CD4-positive, alpha-beta T cell treated with Interleukin-4 for 1 hour (primary cell): ENCODE measurements around the gene TRIM44.
"Not testable (repeated sequence)": the region's sequence is repeated elsewhere in the genome, so short reads cannot be mapped to it uniquely, and the experiment has no call there.

Source experiments
- DNase-seq, 2 donors: peaks; one replicate each; pipeline ENCODE4 v3.0.0-alpha.2; 2020 to 2022

The TRIM44 gene

DNA sequence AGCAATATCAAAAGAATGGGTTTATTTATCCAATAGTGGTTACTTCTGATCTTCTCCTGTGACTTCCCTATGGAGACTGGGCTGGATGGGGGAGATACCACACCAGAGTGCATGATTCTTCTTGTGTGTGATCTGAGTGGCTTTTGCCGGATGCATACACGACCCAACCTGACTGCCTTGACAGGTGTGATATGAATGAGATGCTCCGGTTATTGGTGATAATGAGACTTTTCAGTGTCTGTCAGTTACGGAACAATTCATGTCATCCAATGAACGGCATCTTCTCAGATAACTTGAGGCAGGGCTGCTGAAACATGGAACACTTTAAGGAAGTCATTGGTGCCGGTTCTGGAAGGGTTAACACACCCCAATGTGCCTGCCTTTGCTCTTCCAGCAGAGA lies 26.6 kb upstream of the TRIM44 start:
- no peak for DNase-seq

- no peak for DNase-seq
Observed at GRCh38 chr11:35639591-35640179, 22.9 kb upstream of the TRIM44 start.

- no peak for DNase-seq
Observed at GRCh38 chr11:35641171-35641897, 21.2 kb upstream of the TRIM44 start.

GRCh38 chr11:35641964-35642363 lies 20.6 kb upstream of the TRIM44 start:
- no peak for DNase-seq

GRCh38 chr11:35647421-35648093 lies 15.0 kb upstream of the TRIM44 start:
- DNase-seq = no peak

DNA sequence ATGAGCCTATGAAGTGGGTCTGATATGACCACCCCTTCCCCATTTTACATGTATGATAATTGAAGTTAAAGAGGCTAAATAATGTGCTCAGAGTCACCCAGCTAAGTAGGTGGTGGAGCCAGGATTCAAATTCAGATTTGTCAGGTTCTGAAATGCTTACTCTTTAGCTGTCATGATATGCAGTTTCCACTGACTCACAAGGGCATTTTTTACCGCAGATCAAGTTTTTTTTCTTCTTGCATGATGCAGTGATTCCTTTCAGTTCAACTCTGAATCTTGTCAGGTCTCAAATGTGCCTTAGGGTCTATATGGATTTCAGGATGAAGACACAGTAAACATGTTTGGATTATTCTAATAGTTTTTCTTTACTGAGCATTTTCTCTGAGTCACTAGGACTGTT lies 12.6 kb upstream of the TRIM44 start:
- DNase-seq = no peak

DNA sequence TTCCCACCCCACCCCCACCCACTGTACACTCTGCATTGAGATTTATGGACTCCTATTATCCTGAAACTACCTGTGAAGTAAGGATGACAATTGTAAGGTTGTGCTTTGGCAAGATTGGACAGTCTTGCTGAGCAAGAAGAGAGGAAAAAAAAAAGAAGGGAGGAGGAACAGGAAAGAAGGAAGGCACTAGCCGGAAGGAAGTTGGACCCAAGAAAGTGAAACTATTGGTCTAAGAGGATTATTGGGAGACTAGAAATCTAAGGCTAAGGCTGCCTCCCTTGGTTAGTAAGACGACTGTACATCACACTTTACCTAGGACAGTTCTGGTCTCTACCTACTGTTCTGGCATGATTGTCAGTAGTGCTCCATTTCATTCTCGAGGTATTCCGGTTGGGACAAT lies 12.1 kb upstream of the TRIM44 start:
- DNase-seq = no peak

DNA sequence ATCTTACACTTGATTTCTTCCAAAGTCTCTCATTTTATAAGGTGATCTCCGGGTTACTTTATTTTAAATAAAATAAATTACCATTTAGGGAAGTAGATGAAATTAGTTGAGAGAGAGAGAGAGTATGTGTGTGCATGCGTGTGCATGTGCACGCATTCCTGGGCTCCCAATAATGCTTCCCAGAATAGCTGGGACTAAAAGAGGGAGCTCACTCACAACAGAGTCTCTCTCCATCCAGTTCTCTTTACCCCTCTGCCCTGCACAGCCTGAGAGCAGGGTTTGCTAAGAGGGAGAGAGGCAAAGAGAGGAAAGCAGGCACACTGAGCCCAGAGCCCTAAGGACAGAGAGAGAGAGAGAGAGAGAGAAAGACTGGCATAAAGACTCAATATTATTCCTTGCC lies 11.3 kb upstream of the TRIM44 start:
- no peak for DNase-seq

- DNase-seq = not testable (repeated sequence)
Observed at GRCh38 chr11:35652786-35653185, 9.8 kb upstream of the TRIM44 start.

- DNase-seq = no peak
Observed at GRCh38 chr11:35654711-35655110, 7.9 kb upstream of the TRIM44 start.

- no peak for DNase-seq
Observed at GRCh38 chr11:35655254-35655653, 7.3 kb upstream of the TRIM44 start.

- no peak for DNase-seq
Observed at GRCh38 chr11:35655856-35656255, 6.7 kb upstream of the TRIM44 start.

GRCh38 chr11:35658020-35658948 lies 4.3 kb upstream of the TRIM44 start:
- DNase-seq = no peak

DNA sequence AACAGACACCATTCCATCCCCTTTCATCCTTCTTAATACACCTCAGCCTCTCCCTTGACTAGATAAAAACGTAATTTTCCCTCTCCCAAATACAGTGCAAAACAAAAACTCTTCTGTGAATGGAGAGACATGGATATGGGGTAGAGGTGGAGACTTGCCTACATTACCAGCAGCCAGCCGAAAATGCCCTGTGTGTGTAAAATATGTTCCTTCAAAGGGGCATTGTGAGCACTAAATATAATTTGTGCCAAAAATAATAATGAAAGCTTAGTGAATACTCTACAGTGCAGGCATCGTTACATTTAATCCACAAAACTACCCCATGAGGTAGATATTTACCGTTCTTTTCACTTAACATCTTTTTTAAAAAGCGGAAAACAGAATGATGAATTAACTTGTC lies 1.0 kb upstream of the TRIM44 start:
- DNase-seq = no peak

DNA sequence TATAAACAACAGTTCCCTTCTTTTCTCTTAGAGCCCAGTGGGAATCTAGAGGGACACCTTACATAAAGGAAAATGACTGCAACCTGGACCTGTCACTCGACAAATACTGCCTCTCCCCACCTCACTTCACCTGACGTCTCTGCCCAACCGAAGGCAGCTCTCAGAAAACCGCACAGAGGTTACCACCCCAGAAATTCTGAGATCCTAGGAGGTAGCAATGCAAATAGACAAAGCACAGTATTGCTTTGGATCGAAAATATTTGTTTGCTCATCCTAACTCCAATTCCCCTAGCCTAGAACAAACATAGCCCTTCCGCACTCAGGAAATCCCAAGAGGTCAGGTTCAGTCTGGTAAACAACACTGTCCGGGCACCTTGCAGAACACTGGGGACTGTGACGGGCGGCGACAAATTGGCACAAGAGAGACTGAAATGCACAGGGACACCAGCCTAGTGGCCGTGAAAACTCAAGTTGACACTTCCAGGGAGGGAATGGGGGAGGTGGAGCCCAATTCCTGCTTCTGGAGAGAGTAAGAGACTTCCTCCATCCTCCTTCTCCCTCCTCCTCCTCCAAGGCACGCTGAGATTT lies 420 bp upstream of the TRIM44 start:
- DNase-seq = peak; percentile 16 to 35

GRCh38 chr11:35663408-35663702 lies 780 bp downstream of the TRIM44 start:
- no peak for DNase-seq

- DNase-seq = no peak
Observed at GRCh38 chr11:35664977-35665441, 2.4 kb downstream of the TRIM44 start.

DNA sequence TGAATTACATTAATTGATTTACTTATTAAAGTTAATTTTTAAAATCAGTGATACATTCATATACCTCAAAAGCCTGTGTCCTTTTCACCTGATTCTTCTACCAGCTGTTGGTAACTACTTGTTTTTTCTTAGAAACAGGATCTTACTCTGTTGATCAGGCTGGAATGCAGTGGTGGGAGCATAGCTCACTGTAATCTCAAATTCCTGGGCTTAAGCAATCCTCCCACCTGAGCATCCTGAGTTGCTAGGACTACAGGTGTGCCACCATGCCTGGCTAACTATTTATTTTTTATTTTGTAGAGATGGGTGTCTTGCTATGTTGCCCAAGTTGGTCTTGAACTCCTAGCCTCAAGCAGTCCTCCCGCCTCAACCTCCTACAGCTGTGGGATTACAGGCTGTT lies 4.7 kb downstream of the TRIM44 start:
- DNase-seq = no peak

GRCh38 chr11:35668350-35668749 lies 5.8 kb downstream of the TRIM44 start:
- DNase-seq = not testable (repeated sequence)

DNA sequence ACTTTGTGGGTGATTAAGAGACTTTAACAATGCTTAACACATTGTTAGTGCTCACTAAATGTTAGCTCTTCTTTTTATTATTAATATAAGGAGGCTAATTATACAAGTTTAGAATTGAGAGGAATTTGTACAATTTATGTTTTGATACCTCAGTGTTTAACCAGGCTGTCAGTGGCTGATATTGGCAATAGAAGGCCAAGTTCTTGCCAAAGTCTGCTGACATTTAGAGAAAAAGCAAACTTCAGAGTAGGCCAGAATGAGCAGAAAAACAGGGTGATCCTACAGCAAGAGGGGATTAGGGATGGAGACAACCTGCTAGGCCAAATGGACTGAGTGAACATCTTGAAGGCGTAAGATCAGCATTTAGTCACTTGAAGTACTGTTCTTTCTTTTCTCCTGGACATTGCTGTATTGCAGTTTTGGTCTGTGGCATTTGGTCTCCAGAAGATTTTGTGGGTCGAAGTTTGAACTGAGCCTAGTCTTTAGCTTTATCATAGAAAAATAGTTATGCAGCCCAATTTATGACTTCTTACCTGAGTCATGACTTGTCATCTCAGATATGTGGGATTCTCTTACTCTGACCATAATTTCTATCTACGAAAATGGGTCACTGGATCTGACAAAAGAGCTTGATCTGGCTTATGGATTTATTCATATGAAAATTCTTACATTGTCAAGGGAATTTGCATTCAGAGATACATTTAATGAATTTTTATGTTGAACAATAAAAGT lies 9.0 kb downstream of the TRIM44 start:
- DNase-seq = no peak

DNA sequence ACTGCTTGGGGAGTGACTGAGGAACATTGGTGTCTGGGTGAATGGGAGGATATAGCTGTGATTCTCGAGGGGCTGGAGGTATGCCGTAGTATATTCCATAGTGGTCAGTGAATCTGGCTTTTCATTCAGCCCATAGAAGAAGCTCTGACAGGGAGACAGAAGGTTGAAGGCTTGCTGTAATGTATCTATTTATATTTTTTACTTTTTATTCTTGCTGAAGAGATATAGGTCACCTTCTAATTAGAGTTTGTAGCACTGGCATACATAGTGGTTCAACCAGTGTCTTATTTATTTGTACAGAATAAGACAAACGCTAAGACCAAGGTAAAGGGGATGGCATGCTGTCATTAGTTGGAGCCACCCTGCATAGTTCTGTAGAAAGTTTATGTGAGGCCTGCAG lies 10.0 kb downstream of the TRIM44 start:
- no peak for DNase-seq
